SK-N-MC (cell line): ENCODE results near the gene TTL.

Experiments used
- EZH2 ChIP-seq: fragments of 200-600 bp; sonication (generic); IDR thresholded peaks from one replicate; pipeline ENCODE4 v1.6.1; 2017; ENCODE audit warnings: antibody characterized with exemption
- FOXP2 ChIP-seq: optimal IDR thresholded peaks from 2 replicates; pipeline ENCODE3; 2011; ENCODE audit warnings: mild to moderate bottlenecking, moderate library complexity; ENCODE audit not compliant: insufficient read depth; ENCODE audit errors: extremely low read length, control extremely low read depth
- POLR2AphosphoS5 ChIP-seq: IDR thresholded peaks from 2 replicates; pipeline ENCODE4 v1.6.1; 2012; ENCODE audit warnings: mild to moderate bottlenecking, low read depth, low read length, borderline replicate concordance

DNA sequence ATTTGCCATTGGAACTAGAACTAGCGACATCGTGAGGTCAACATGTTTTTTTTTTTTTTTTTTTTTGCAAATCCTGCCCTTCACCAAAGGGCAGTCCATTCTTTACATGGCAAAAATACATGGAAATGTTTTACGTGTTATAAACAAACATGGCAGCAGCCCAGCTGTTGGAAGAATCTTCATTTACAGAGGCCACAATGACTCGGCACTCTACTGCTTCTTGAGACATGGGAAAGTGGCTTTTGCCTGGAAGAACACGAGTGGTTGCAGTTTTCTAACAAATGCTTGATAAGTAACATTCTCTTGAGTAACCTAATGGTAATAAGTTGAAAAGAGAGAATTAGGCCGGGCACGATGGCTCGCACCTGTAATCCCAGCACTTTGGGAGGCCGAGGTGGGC lies 37.5 kb downstream of the TTL start:
- no peak for TF ChIP-seq POLR2AphosphoS5
- TF ChIP-seq EZH2 = no peak
- TF ChIP-seq FOXP2 = no peak
